Pericardium fibroblast (primary cell): ENCODE measurements around the gene ZNF410. TPM values are rescaled to one million over a fixed set of nuclear protein-coding genes. Genes with fewer than 3 reads are reported as not detected.

ENCODE experiments used
- total RNA-seq: library from RNA; depleted of rRNA; stranded (reverse); fragments of >200 nt; gene quantifications from 2 replicates; pipeline ENCODE4 v1.2.3, GENCODE V29; 2015

ZNF410 gene
- 40.9 and 43.9 TPM in 2 replicates for total RNA-seq

GRCh38 chr14:73886449-73887317, at the start of gene ZNF410:
Gene ZNF410 (plus strand): TSS chr14:73886859. CDS start chr14:73892176, 5,317 bp downstream.

GRCh38 chr14:73851567-73852382, 34.9 kb upstream of the ZNF410 start, which contains the start of gene PTGR2:
Gene PTGR2 (plus strand): TSS chr14:73851831. CDS start chr14:73858863, 7,032 bp downstream.

GRCh38 chr14:73949752-73950734, 63.4 kb downstream of the ZNF410 start, which contains the start of the genes COQ6 and FAM161B:
Gene COQ6 (plus strand): TSS chr14:73950302. CDS start chr14:73950333, 31 bp downstream.
Gene FAM161B (minus strand): TSS chr14:73950094. CDS start chr14:73950026, 68 bp downstream.

Other genes starting within 250 kb of the ZNF410 start
- 1.3 and 3.9 TPM in 2 replicates for gene DNAL1, start 241.9 kb upstream of the ZNF410 start, total RNA-seq
- 28.1 and 34.1 TPM in 2 replicates for gene PNMA1, start 172.5 kb upstream of the ZNF410 start, total RNA-seq
- gene PTGR2, start 35.0 kb upstream of the ZNF410 start, total RNA-seq, result 1.2 and 1.8 TPM in 2 replicates
- 2.1 and 3.0 TPM in 2 replicates for gene FAM161B, start 63.2 kb downstream of the ZNF410 start, total RNA-seq
- 32.7 and 39.8 TPM in 2 replicates for gene COQ6, start 63.4 kb downstream of the ZNF410 start, total RNA-seq
- 5.7 and 10.6 TPM in 2 replicates for gene ENTPD5, start 132.4 kb downstream of the ZNF410 start, total RNA-seq
- 3.5 and 5.8 TPM in 2 replicates for gene BBOF1, start 132.5 kb downstream of the ZNF410 start, total RNA-seq
- 22.6 and 34.0 TPM in 2 replicates for gene ALDH6A1, start 197.6 kb downstream of the ZNF410 start, total RNA-seq
- gene LIN52, start 198.1 kb downstream of the ZNF410 start, total RNA-seq, result 2.1 and 6.3 TPM in 2 replicates